Measurements from ENCODE around the gene STX10.

The STX10 gene

GRCh38 chr19:13120031-13120430, 30.1 kb downstream of the STX10 start:
- peak overlapping the region; percentile 86 for H3K4me3 ChIP-seq (replicated peaks; ENCODE audit: low read depth, low read length)
- no peak for DNase-seq (ENCODE audit: low read depth)
- TF ChIP-seq, protein P1, sequence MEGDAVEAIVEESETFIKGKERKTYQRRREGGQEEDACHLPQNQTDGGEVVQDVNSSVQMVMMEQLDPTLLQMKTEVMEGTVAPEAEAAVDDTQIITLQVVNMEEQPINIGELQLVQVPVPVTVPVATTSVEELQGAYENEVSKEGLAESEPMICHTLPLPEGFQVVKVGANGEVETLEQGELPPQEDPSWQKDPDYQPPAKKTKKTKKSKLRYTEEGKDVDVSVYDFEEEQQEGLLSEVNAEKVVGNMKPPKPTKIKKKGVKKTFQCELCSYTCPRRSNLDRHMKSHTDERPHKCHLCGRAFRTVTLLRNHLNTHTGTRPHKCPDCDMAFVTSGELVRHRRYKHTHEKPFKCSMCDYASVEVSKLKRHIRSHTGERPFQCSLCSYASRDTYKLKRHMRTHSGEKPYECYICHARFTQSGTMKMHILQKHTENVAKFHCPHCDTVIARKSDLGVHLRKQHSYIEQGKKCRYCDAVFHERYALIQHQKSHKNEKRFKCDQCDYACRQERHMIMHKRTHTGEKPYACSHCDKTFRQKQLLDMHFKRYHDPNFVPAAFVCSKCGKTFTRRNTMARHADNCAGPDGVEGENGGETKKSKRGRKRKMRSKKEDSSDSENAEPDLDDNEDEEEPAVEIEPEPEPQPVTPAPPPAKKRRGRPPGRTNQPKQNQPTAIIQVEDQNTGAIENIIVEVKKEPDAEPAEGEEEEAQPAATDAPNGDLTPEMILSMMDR (IDR thresholded peaks at IDR 0.05; ENCODE audit: low read length, missing control alignments), result no peak

GRCh38 chr19:13119627-13120026, 30.5 kb downstream of the STX10 start:
- H3K4me3 ChIP-seq (replicated peaks; ENCODE audit: low read depth, low read length), result peak overlapping the region; percentile 86
- TF ChIP-seq, protein P1 (IDR thresholded peaks at IDR 0.05; ENCODE audit: low read length, missing control alignments), result no peak
- no peak for DNase-seq (ENCODE audit: low read depth)

DNA sequence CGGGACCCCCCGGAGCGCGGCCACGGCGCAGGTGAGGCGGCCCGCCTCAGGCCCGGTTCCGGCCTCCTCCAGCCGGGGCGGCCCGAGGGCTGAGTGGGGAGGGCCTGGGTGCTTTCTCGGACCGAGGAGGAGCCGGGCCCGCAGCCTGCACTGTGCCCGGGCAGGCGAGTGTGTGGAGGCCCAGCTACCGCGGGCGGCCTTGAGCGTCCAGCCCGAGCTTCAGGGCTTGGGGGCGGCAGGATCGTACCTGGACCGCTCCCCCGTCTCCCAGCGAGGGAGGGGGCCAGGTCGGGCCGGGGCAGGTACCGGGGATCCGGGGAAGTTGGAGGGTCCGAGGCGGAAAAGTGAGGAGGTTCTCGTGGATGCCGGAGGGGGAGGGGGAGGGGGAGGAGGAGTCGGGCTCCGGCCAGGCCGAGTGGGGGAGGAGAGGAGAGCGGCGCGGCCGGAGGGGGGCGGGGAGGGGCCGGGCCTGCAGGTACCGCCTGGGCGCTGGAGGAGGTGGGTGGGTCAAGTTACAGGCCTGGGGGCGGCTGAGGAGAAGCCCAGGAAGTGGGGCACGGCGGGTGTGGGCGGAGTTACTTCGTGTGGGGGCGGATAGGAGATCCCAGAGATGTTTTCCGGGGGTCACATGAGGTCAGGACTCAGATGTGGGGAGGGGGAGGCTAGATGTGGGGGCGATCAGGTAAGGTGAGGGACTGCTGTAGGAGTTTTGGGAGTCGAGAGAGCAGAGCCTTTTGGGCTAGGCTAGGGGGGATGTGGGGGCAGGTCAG, 31.6 kb downstream of the STX10 start:
- TF ChIP-seq, protein P1 (IDR thresholded peaks at IDR 0.05; ENCODE audit: low read length, missing control alignments), result no peak
- DNase-seq (ENCODE audit: low read depth), result peak; percentile 30
- H3K4me3 ChIP-seq (replicated peaks; ENCODE audit: low read depth, low read length), result peak overlapping the region; percentile 86

- peak within 1 kb of the TSS; percentile 96 for H3K4me3 ChIP-seq (replicated peaks; ENCODE audit: low read depth, low read length)
- TF ChIP-seq, protein P1 (IDR thresholded peaks at IDR 0.05; ENCODE audit: low read length, missing control alignments), result no peak
- DNase-seq (ENCODE audit: low read depth), result peak; percentile 88
Observed at GRCh38 chr19:13117772-13118423, 32.3 kb downstream of the STX10 start, which contains the start of gene NACC1. Gene NACC1 (plus strand): TSS chr19:13118264. CDS start chr19:13135208, 16,944 bp downstream.

DNA sequence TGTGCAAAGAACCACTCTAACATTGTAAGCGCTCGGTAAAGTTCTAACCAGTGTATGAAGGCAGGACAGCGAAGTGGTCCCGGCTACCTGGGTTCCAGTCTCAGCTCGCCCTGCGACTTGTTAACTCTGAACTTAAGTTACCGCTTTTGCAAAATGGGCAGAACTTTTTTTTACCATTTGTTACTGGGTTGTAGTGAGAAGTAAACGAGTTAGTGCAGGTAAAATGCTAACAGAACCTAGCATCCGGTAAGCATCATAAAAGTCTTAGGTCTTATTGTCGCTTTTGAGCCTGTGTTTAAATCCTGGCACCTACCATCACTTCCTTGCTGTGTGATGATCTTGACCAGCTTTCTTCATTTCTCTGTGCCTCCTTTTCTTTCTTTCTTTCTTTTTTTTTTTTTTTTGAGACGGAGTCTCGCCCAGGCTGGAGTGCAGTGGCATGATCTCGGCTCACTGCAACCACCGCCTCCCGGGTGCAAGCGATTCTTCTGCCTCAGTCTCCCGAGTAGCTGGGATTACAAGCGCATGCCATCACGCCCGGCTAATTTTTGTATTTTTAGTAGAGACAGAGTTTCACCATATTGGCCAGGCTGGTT, 32.9 kb downstream of the STX10 start:
- TF ChIP-seq, protein P1 (IDR thresholded peaks at IDR 0.05; ENCODE audit: low read length, missing control alignments), result no peak
- DNase-seq (ENCODE audit: low read depth), result no peak
- peak overlapping the region; percentile 96 for H3K4me3 ChIP-seq (replicated peaks; ENCODE audit: low read depth, low read length)

GRCh38 chr19:13116282-13117175, 33.6 kb downstream of the STX10 start, which contains the start of gene TRMT1:
Gene TRMT1 (minus strand): TSS chr19:13116740. CDS start chr19:13116399, 341 bp downstream.
- DNase-seq (ENCODE audit: low read depth), result peak; percentile 95
- peak within 1 kb of the TSS; percentile 96 for H3K4me3 ChIP-seq (replicated peaks; ENCODE audit: low read depth, low read length)
- TF ChIP-seq, protein P1 (IDR thresholded peaks at IDR 0.05; ENCODE audit: low read length, missing control alignments), result no peak

All from fibroblast of pulmonary artery (primary cell).